Suppressor macrophage (primary cell): ENCODE data around the gene DCN.
"Not testable (repeated sequence)": the region's sequence is repeated elsewhere in the genome, so short reads cannot be mapped to it uniquely, and the experiment has no call there.

ENCODE experiments used
- DNase-seq, 4 experiments: peaks; one replicate each; pipeline ENCODE4 v3.0.0-alpha.2; 2020 to 2022
- total RNA-seq, 17 experiments: gene quantifications; one replicate each; lab custom pipeline; 2026; ENCODE audit warnings: mixed read lengths in 6 of 17, inconsistent platforms in 3 of 17; lab: John Stamatoyannopoulos, UW

Gene DCN
- 0 to 6.1 (median 0) reads per million in 17 experiments for total RNA-seq

GRCh38 chr12:91182636-91183455, at the start of gene DCN:
DCN (minus strand) TSS chr12:91182817; CDS start chr12:91178552, 4,265 bp downstream.
- DNase-seq: no peak

- DNase-seq: no peak
Measured at GRCh38 chr12:91230841-91231240, 48.2 kb upstream of the DCN start.

- no peak for DNase-seq
Measured at GRCh38 chr12:91226951-91227350, 44.3 kb upstream of the DCN start.

- no peak for DNase-seq
Measured at GRCh38 chr12:91225316-91225715, 42.7 kb upstream of the DCN start.

- DNase-seq: no peak
Measured at GRCh38 chr12:91224401-91224800, 41.8 kb upstream of the DCN start.

- DNase-seq: no peak
Measured at GRCh38 chr12:91222746-91223145, 40.1 kb upstream of the DCN start.

GRCh38 chr12:91219919-91220318, 37.3 kb upstream of the DCN start:
- DNase-seq: no peak

- DNase-seq: no peak
Measured at GRCh38 chr12:91219511-91219910, 36.9 kb upstream of the DCN start.

GRCh38 chr12:91216871-91217270, 34.3 kb upstream of the DCN start:
- DNase-seq: no peak

- no peak for DNase-seq
Measured at GRCh38 chr12:91215940-91216454, 33.4 kb upstream of the DCN start.

GRCh38 chr12:91211866-91212265, 29.2 kb upstream of the DCN start:
- no peak for DNase-seq

- DNase-seq: no peak
Measured at GRCh38 chr12:91210618-91211017, 28.0 kb upstream of the DCN start.

- DNase-seq: no peak
Measured at GRCh38 chr12:91210144-91210543, 27.5 kb upstream of the DCN start.

GRCh38 chr12:91207301-91207700, 24.7 kb upstream of the DCN start:
- not testable (repeated sequence) for DNase-seq

- DNase-seq: no peak
Measured at GRCh38 chr12:91205811-91206210, 23.2 kb upstream of the DCN start.

GRCh38 chr12:91204421-91204820, 21.8 kb upstream of the DCN start:
- DNase-seq: no peak

GRCh38 chr12:91203610-91204009, 21.0 kb upstream of the DCN start:
- no peak for DNase-seq

GRCh38 chr12:91202390-91202789, 19.8 kb upstream of the DCN start:
- DNase-seq: no peak

- DNase-seq: no peak
Measured at GRCh38 chr12:91196436-91196835, 13.8 kb upstream of the DCN start.

GRCh38 chr12:91194500-91194899, 11.9 kb upstream of the DCN start:
- DNase-seq: no peak

- DNase-seq: no peak
Measured at GRCh38 chr12:91191513-91192111, 9.0 kb upstream of the DCN start.

- DNase-seq: no peak
Measured at GRCh38 chr12:91189516-91189915, 6.9 kb upstream of the DCN start.

GRCh38 chr12:91188778-91189177, 6.2 kb upstream of the DCN start:
- DNase-seq: no peak

- DNase-seq: no peak
Measured at GRCh38 chr12:91186156-91186555, 3.5 kb upstream of the DCN start.
